ENCODE results near the gene LACTBL1.
A peak's percentile ranks its signal among the peaks of the same experiment; 100 is the strongest.

LACTBL1 gene

DNA sequence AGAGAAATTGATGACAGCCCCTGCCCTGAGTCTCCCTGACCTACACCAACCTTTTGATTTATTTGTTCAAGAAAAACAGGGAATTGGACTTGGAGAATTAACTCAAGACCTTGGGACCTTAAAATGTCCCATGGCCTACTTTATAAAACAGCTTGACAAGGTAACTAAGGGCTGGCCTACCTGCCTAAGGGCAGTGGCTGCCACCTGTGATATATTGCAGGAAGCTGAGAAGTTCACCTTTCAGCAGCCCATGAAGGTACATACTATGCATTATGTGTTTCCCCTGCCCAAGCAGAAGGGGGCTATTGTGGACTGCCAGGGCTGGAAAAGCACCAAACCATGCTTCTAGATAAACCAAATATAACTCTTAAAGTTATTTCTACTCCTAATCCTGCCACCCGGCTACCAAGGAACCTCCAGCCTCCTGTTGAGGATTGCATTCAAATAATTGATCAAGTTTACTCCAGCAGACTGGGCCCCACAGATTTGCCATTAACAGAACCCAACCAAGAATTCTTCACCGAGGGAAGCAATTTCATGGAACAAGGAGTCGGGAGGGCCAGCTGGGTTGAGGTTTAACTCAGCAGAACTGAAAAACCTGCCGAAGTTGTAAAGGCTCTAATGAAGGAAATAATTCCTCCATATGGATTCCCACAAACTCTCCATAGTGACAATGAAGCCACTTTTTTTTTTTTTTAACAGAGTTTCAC lies 28.2 kb downstream of the LACTBL1 start:
- no peak for DNase-seq

DNA sequence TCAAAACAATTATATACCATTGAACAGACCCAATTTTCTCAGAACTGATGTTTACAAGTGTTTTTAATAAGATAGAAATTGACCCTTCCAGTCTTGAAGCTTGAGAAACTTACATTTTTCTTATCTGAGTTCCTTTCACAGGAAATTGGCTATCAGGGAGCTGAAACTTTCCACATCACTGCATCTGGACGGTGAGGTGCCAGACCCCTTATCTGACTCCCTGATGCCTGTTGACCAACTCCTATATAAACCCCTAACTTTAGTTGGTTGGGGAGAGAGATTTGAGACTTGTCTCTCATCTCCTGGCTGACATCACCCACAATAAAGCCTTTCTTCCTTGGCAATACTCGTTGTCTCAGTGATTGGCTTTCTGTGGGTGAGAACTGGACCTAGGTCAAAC lies 31.4 kb downstream of the LACTBL1 start:
- no peak for DNase-seq

DNA sequence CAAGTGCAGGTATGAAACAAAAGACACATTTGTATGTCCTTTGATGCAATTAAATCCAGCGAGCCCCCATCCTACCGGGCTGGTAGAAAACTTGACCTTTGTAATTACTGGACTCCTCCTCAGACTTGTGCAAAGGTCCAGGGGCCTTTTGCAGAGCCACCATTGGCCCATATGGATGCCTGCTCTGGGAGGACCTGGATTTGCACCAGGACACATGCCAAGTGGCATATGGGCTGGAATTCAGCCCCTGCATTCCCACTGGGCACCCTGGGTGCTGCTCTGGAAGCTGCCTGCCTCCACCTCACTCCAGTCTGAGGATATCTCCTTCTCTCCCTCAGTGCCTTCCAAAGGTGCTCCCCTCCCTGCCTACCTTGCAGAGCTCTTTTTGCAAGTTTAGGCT lies 36.0 kb downstream of the LACTBL1 start:
- DNase-seq: no peak

DNA sequence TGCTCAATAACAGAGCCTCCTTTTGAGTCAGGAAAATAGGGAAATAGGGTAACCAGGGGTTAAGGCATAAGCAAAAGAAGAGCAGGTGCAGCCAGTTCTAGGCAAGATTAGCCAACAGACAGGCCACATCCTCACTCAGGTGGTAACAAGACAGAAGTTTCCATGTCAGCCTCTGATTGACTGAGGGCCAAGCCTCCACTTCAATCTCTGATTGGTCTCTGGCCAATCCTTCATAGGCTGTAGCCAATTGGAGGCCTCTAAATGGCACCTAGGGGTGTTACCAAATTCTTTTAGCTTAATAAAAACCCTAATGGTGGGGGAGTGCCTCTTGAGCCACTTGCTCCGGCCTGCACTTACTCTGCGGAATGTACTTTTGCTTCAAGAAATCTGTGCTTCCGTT lies 37.2 kb downstream of the LACTBL1 start:
- no peak for DNase-seq

DNA sequence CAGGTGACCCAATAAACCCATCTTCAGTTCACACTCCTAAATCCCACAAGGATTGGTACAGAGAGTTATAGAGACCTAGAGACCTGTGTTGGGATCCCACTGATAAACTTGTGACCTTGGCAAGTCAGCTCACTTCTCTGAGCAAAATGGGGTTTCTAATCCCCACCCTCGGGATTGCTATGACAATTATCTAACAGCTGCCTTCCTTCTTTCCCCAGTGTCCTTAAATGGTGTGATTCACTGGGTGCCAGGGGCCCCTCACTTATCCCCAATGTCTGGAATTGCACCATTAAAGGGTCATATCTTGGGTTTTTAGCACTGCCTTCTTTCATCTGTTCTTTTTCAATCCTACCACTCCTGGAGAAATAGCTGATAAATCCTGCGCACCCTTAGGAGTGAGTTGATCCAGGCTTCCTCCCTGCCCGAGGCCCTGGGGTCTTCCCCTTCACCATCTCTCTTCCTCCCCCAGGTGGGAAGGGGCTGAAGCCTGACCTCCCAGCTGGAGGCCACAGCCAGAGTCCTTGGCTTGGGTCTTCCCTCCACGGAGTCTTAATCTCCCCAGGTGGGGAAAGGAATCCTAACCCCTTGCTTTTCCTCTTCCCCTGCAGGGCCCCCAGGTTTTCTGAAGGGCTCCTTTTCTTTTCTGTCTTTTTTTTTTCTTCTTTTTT lies 39.7 kb downstream of the LACTBL1 start:
- no peak for DNase-seq

DNA sequence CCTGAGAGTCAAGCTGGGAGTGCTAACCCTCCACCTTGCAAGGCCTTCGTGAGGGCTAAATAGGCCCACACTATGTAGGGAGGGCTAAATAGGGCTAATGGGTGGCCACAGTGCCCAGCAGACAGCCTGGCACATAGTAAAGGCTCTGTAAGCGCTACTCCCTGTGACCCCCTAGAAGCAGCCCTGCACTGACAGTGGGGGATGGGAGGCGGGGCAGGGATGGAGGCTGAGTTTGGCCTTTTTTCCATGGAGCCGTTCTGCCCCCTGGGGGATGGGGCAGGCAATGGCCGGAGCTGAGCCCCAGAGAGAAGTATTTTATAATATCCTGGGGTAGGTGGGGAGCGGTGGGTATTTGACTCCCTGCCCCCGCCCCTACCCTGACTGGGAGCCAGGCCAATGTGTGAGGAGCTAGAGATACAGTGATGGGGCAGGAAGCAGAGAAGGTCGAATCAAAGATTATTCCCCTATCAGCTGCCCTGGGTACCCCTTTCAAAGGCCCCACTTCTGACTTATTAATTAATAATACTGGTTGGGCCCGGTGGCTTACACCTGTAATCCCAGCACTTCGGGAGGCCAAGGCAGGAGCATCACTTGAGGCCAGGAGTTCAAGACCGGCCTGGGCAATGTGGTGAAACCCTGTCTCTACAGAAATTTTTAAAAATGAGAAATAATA lies 42.3 kb downstream of the LACTBL1 start:
- peak; percentile 55 for DNase-seq

DNA sequence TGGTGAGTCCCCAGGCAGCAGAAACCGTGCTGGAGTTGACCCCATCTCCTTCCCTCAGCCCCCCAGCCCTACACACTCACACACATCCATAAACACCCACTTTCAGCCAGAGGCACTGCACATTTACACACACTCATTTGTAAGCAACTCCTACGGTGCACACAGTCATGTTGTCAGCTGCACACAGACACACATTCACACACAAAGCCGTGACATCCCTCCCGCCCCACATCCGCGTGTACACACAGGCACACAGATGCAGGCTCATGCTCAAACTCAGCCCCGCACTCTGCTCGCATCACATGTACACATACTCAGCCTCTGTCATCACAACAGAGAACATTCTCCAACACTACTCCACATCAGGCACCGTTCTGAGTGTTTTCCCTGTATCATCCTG lies 47.6 kb downstream of the LACTBL1 start:
- no peak for DNase-seq

DNA sequence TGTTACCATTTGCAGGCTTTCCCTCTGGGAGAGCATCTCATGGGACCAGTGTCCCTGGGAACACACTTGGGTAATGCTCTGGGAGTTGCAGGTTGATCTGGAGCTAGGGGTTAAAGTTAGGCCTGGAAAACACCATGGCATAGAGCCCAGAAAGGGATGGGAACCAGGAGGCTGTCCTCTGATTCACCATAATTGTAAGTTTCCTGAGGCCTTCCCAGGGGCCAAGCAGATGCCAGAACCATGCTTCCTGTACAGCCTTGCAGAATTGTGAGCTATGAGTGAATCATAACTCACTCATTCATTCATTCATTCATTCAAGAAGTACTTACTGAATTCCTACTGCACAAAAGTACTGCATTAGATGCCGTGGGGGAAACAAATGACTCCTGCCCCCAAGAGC lies 50.0 kb downstream of the LACTBL1 start:
- no peak for DNase-seq

DNA sequence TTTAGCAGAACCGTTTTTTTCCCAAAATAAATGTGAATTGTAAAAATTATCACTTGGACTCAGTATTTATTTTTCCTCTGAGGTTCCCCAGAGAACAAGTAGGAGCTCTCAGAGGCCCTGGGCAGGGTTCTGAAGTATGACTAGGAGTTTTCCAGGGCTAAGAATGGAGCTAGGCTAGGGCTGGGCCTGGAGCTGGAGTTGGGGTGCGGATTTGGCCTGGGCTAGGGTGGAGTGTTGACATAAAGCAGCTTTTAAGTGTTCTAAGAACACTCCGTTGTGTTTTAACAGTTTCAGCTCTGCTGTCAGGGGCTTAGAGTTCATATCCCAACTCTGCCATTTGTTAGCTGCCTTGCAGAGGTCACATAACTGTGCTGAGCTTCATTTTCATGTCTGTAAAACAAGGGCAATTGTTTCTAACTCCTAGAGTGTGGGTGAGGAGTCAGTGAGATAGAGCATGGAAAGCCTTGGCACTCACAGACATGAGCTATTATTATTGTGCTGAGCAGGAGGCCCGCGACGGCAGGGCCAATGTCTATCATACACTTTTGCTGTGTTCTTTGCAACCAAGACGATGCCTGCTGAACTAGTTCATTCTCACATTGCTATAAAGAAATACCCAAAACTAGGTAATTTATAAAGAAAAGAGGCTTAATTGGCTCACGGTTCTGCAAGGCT lies 51.1 kb downstream of the LACTBL1 start:
- DNase-seq: no peak

DNA sequence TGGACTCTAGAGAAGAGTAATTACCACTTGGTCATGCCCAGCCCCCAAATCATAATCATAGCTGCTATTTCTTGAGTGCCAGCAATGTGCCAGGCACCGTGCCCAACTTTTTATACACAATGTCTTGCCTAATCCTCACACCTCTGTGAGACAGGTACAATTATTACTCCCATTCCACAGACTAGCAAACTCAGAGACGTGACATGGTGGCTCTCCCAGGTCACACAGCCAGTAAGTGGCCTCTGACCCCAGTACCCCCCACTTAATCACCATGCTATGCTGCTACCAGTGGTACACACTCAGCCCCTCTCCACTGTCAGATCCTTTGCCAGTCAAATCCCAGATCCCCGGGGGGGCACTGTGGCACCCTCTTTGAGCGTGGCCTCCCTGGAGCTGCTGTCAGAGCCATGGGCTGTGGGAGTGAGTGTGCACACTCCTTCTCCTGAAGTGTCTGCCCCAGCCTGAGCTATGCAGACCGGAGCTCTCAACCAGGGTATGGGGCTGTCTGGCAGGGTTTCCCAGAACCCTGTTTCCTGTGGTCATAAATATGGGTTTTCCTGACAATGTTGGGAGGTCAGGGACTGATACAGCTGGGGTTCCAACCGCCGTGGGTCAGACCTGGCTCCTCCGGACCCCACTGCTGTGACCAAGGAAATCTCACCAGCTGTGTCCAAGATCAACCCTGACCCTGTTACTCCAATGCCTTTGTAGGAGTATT lies 51.8 kb downstream of the LACTBL1 start:
- no peak for DNase-seq

DNA sequence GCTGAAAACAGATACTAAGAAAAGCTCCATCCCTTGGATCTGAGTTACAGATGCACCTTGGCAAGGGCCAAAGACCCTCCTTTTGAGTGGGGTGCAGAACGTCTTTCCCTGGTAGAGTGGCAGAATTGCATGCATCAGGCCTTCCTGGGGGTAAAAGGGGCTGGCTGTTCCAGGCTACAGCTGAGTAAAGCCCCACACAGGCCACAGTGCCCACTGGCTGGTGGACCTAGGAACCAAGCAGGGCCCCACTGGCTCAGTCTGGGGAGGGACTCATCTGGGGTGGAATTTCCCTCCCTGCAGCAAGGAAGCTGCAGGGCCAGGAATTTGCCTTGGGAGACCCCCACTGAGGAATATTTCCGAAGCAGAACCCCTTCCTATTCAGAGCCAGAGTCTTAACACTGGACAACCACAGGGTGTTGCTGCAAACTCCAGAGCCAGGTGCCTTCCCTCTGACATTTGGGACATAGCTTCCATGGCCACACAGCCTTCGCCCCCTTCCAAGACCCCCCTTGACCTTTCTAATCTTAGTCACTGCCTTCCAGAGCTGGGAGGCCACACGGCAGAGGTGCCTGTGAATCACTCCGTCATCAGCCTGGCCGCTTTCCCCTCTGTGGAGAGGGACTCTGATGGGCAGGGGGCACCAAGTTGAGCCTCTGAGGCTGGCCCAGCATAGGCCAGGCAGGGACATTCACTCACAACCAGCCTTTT lies 52.5 kb downstream of the LACTBL1 start:
- no peak for DNase-seq

DNA sequence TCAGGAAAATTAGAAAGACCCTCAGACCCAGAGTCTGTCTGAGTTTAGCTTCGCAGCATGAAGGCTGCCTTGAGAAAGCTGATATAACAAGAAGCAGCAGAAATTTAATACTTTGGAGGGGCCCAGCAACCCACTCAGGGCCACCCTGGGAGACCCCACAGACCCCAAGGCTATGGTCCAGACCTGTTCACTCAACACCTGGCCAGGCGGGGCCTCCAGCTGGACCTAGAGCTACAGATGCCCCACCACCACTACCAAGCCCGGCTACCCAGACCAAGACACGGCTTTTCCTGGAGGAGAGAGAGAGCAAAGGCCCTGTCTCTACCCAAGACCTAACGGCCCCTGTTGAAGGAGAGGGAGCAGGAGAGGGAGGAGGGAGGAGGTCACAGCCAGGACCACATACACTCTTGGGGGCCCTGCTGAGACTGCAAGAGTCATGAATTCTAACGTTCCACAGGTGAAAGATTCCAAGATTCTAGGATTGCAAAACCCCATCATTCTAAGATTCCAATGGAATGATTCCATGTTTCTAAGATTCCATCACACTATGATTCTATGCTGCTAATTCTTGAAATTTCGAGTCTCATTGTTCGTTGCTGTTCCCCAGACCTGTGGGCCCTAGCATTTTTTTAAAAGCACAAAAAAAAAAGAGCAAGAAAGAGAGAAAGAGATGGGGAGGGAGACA lies 53.2 kb downstream of the LACTBL1 start:
- no peak for DNase-seq

DNA sequence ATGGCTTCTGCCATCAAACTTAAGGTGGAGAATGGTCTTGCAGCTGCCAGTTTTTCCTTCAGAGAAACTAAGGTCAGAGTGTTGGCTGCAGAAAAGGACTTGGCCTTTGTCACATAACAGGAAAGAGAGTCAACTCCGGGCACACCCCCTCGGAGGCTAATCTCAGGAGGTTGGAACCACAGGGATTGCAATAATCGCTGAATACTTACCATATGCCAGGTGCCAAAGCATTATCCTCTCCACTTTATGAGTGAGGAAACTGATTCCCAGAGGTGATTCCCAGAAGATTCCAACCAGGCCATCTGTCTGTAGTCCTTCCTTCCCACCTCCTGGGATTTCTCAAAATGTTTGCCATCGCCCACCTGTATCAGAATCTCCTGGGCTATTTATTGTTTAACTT lies 54.0 kb downstream of the LACTBL1 start:
- no peak for DNase-seq

DNA sequence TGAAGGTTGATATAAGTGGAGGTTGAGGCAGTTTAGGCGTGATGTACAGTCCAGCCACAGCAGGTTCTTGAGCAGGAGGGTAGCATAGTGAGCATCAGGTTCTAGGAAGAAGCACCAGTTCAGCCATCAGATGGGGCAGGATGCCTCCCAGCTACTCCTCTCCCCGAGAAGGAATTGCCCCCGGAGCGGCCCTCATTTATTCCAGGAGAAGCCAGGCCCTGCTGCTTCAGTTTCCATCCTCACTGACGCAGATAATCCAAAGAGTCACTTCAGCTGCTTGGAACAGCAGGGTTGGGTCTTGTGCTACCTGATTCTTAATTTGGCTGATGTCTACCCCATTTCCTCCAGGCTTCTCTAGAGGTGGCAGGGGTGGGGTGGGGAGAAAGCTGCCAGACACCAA lies 54.7 kb downstream of the LACTBL1 start:
- no peak for DNase-seq

DNA sequence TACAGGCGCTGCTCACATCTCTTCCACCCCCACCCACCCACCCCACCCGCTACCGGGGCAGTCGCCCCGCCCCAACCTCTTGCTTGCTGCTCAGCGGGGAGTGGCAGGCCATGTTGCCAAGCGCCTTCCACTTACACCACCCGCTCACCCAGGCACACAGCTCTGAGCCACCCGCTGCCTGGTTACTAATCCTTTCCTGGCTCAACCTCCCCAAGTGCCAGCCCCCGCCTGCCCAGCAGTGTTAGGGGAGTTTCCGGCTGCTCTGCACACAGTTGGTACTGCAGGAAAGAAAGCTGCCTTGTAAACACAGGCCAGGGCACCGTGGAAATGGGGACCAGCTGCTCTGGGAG lies 56.2 kb downstream of the LACTBL1 start:
- no peak for DNase-seq

DNA sequence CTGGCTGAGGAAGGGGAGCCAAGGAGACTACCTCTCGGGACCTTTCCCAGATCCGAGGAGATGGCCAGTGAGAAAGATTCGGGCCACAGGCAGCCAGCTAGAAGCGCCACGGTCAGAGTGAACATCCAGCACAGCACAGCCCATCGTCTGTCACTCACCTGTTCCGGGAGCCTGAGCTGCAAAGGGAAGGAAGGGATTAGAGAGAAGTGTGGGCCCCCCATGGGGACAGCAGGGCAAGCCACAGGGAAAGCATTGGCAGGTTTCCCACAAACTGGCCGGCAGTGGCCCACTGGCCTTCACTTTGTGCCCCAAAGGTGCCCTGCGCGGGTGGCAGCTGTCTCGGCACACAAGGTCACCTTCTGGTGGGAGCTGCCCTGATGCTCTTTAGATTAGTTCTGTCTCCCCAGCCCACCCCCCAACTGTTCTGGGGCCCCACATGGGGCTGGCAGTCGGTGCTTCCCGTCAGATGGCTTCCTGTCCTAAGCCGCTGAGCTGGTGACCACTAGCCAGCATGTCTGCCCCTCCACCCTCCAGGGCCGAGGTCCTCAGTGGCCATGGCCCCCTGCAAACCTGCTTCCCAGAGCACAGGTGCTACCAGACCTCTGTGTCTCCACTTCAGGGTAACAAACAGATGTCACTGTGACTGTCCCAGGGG lies 56.7 kb downstream of the LACTBL1 start:
- no peak for DNase-seq

DNA sequence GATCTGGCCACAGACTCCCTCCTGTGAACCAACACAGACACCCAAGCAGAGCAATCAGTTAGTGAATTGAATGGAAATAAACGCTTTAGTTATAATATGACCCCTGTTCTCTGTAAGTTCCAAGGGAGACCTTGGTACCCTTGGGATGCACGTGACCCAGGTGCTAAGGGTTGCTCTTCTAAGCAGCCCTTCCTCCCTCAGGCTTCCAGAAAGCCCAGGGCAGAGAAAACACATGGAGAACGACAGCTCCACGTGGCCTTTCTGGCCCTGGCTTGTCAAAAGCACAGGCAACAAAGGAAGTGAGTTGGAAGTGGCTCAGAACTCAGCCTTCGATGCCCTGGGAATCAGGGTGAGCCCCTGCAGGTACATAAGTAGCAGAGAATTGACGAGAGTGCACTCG lies 57.4 kb downstream of the LACTBL1 start:
- DNase-seq: no peak

DNA sequence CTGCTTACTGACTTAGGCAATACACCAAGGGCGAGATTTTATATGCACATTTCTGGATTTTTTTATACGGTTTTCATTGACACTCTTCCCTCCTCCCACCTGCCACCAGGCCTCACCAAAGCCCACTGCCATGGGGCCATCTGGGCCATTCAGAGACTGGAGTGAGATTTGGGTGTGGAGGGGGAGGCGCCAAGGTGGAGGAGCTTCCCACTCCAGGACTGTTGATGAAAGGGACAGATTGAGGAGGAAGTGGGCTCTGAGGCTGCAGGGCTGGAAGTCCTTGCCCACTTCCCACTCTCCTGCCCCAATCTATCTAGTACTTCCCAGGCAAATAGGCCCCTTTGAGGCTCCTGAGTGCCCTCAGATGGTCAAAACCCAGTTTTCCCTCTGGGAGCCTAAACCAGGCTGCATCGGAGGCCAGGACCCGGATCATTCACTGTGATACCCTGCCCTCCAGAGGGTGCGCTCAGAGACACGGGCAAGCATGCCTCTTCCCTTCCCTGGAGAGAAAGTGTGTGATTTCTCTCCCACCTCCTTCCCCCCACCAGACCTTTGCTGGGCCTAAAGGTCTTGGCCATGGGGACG lies 57.9 kb downstream of the LACTBL1 start:
- DNase-seq: no peak

DNA sequence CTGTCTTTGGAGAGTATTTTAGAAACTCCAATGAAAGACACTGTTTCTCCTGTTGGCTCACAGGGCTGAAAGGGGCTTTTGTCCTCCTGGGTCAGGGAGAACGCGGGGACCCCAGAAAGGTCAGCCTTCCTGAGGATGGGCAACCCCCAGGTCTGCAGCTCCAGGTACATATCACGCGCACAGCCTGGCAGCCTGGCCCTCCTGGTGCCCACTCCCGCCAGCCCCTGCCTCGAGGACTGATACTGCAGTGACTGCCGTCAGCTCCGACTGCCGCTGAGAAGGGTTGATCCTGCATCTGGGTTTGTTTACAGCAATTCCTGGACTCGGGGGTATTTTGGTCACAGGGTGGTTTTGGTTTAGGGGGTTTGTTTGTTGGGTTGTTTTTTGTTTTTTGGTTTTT lies 58.5 kb downstream of the LACTBL1 start:
- DNase-seq: no peak

DNA sequence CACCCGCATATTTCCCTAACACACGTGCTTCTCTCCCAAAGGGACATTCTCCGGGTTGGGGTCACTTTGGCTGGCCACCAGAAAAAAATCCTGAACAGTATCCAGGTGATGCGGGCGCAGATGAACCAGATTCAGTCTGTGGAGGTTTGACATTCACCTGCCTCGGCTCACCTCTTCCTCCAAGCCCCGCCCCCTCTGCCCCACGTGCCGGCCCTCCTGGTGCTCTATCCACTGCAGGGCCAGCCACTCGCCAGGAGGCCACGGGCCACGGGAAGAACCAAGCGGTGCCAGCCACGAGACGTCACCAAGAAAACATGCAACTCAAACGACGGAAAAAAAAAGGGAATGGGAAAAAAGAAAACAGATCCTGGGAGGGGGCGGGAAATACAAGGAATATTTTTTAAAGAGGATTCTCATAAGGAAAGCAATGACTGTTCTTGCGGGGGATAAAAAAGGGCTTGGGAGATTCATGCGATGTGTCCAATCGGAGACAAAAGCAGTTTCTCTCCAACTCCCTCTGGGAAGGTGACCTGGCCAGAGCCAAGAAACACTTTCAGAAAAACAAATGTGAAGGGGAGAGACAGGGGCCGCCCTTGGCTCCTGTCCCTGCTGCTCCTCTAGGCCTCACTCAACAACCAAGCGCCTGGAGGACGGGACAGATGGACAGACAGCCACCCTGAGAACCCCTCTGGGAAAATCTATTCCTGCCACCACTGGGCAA lies 59.1 kb downstream of the LACTBL1 start:
- no peak for DNase-seq
